H1 (cell line): ENCODE data around the gene KRIT1.

Experiments used
- ATF2 ChIP-seq: IDR thresholded peaks from 2 replicates; pipeline ENCODE4 v1.6.1; 2012; ENCODE audit warnings: low read length, inconsistent platforms
- CEBPB ChIP-seq: IDR thresholded peaks from 2 replicates; pipeline ENCODE4 v1.6.1; 2012; ENCODE audit warnings: low read depth, low read length
- CTCF ChIP-seq, 3 experiments: IDR thresholded peaks; 1 replicate in 2 of 3; 2 replicates in 1 of 3; pipeline versions ENCODE4 v1.5.1 to v1.6.1; 2011; ENCODE audit warnings: low read length in 3 of 3, mild to moderate bottlenecking in 3 of 3, inconsistent platforms in 2 of 3, low read depth in 1 of 3, moderate library complexity in 1 of 3; ENCODE audit not compliant: insufficient read depth in 1 of 3; ENCODE audit errors: control extremely low read depth in 1 of 3
- JUN ChIP-seq: IDR thresholded peaks from 2 replicates; pipeline ENCODE4 v1.6.1; 2011; ENCODE audit warnings: low read depth, mild to moderate bottlenecking, improper control_type of control experiment, low read length
- KDM1A ChIP-seq: fragments of 200-600, 300-600 bp; sonication (generic); IDR thresholded peaks from 2 replicates; pipeline ENCODE4 v1.7.1; 2016; ENCODE audit warnings: mild to moderate bottlenecking, low read length, borderline replicate concordance
- KDM5A ChIP-seq: fragments of 200-600 bp; IDR thresholded peaks from 2 replicates; pipeline ENCODE4 v1.7.1; 2012; ENCODE audit warnings: mild to moderate bottlenecking, low read length, inconsistent platforms, mixed read lengths
- MAX ChIP-seq: IDR thresholded peaks from 2 replicates; pipeline ENCODE4 v1.6.1; 2012; ENCODE audit warnings: inconsistent platforms
- RFX5 ChIP-seq: IDR thresholded peaks from 2 replicates; pipeline ENCODE4 v1.6.1; 2011; ENCODE audit warnings: low read depth, low read length, improper control_type of control experiment, borderline replicate concordance
- SIN3A ChIP-seq, 2 experiments: IDR thresholded peaks in 1 of 2; conservative IDR thresholded peaks in 1 of 2; 2 replicates each; pipeline ENCODE4 v1.6.1; 2011 to 2012; ENCODE audit warnings: low read length in 2 of 2, improper control_type of control experiment in 1 of 2, low read depth in 1 of 2, mild to moderate bottlenecking in 1 of 2
- SP4 ChIP-seq: IDR thresholded peaks from 2 replicates; pipeline ENCODE4 v1.6.1; 2012; ENCODE audit warnings: low read length, inconsistent platforms
- TAF1 ChIP-seq: IDR thresholded peaks from 2 replicates; pipeline ENCODE4 v1.6.1; 2011; ENCODE audit warnings: mild to moderate bottlenecking, low read depth, low read length

GRCh38 chr7:92268921-92269320 lies 23.2 kb upstream of the KRIT1 start:
- TF ChIP-seq MAX (no peak), CTCF (IDR thresholded peaks at IDR 0.05; ENCODE audit: control extremely low read depth in 1 of 3, insufficient read depth in 1 of 3, low read depth in 1 of 3, low read length in 3 of 3) (no peak), JUN (no peak), RFX5 (no peak), SP4 (no peak), TAF1 (no peak), KDM1A (no peak), ATF2 (no peak), CEBPB (peak; percentile 24; the same call in 1 of the 2 replicates), KDM5A (no peak), SIN3A (conservative IDR thresholded peaks at IDR 0.05 in 1 of 2, IDR thresholded peaks at IDR 0.05 in 1 of 2; ENCODE audit: low read depth in 1 of 2, low read length in 2 of 2) (no peak)
